ENCODE measurements around the gene PSMF1.

DNA sequence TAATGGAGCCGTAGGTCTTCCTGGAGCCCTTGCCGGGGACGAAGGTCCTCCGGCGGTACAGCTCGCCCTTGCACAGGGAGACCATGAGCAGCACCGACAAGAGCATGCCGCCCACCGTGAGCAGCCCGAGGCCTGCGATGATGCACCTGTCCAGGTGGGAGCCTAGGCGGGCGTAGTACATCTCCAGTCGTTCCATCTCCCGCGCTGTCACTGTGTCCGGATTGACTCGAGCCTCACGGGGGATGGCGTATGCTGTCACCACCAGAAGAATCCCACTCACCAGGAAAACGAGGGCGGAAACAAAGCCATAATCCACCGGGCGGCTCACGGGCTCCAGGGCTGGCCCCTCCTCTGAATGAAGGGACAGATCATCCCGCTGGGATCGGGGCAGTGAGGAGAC is 62.5 kb downstream of the PSMF1 start:
- TF ChIP-seq, protein P1, sequence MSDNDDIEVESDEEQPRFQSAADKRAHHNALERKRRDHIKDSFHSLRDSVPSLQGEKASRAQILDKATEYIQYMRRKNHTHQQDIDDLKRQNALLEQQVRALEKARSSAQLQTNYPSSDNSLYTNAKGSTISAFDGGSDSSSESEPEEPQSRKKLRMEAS (IDR thresholded peaks at IDR 0.05; ENCODE audit: low read depth, low read length), result no peak
- TF ChIP-seq, protein P2, sequence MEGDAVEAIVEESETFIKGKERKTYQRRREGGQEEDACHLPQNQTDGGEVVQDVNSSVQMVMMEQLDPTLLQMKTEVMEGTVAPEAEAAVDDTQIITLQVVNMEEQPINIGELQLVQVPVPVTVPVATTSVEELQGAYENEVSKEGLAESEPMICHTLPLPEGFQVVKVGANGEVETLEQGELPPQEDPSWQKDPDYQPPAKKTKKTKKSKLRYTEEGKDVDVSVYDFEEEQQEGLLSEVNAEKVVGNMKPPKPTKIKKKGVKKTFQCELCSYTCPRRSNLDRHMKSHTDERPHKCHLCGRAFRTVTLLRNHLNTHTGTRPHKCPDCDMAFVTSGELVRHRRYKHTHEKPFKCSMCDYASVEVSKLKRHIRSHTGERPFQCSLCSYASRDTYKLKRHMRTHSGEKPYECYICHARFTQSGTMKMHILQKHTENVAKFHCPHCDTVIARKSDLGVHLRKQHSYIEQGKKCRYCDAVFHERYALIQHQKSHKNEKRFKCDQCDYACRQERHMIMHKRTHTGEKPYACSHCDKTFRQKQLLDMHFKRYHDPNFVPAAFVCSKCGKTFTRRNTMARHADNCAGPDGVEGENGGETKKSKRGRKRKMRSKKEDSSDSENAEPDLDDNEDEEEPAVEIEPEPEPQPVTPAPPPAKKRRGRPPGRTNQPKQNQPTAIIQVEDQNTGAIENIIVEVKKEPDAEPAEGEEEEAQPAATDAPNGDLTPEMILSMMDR (IDR thresholded peaks at IDR 0.05; ENCODE audit: low read depth, low read length), result no peak
- TF ChIP-seq POLR2A (IDR thresholded peaks at IDR 0.05; ENCODE audit: extremely low read depth, insufficient read length) (no peak), MYC (IDR thresholded peaks at IDR 0.05; ENCODE audit: low read depth, low read length) (no peak)
